HG03175 (cell line): ENCODE measurements around the gene HYLS1.
A peak's percentile ranks its signal among the peaks of the same experiment; 100 is the strongest.
"Not testable (repeated sequence)": the region's sequence is repeated elsewhere in the genome, so short reads cannot be mapped to it uniquely, and the experiment has no call there.

Experiments
- ATAC-seq: cut with Tn5 transposase; IDR thresholded peaks from one replicate; pipeline ENCODE4 v1.9.1; 2021; ENCODE audit warnings: mild to moderate bottlenecking, moderate library complexity; ENCODE audit not compliant: unreplicated experiment

The HYLS1 gene, protein sequence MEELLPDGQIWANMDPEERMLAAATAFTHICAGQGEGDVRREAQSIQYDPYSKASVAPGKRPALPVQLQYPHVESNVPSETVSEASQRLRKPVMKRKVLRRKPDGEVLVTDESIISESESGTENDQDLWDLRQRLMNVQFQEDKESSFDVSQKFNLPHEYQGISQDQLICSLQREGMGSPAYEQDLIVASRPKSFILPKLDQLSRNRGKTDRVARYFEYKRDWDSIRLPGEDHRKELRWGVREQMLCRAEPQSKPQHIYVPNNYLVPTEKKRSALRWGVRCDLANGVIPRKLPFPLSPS

DNA sequence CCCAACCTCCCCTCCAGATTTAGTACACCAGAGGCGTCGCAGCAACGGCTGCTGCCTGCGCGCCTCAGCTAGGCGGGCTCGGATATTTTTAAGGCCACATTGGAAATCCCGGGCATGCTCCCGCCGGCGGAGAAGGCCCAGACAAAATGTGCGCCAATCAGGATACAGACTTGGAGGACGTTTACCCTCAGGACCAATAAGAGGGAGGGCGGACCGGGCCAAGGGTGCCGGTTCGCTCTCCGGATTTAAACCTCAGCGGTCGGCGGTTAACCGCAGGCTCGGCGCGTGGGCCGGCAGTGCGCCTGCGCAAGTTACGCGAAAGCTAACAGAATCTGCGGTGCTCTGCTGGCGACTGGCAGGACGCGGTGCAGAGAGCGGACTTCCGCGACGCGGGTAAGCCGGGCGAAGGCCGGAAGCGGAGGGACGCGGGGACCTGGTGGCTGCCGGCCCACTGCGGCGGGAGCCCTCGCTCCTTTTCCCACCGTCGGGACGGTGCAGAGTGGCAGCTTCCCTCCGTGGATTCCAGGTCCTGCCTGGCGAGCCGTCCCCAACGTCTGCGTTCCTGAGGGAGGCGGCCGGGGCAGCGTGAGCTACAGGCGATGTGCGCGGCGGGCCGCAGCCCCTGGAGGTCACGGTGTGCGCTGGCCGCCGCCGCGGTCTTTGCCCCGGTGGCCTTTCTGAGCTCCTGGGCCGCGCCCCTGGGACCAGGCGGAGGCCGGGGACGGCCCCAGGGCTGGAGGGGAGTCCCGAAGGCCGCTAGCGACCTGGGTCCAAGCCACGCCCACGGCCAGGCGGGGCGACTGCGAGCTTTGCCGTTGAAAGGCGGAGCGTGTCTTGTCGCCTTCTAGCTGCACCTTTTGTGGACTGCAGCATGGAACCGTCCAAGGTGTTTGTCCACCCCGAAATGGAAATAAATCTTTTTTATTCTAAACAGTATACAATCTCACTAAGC, at the start of gene HYLS1:
Gene HYLS1 (plus strand): TSS at position 296 of the 952 bp plus-strand sequence. CDS start 11,701 bp downstream, outside the sequence.
- ATAC-seq = peak; percentile 85

DNA sequence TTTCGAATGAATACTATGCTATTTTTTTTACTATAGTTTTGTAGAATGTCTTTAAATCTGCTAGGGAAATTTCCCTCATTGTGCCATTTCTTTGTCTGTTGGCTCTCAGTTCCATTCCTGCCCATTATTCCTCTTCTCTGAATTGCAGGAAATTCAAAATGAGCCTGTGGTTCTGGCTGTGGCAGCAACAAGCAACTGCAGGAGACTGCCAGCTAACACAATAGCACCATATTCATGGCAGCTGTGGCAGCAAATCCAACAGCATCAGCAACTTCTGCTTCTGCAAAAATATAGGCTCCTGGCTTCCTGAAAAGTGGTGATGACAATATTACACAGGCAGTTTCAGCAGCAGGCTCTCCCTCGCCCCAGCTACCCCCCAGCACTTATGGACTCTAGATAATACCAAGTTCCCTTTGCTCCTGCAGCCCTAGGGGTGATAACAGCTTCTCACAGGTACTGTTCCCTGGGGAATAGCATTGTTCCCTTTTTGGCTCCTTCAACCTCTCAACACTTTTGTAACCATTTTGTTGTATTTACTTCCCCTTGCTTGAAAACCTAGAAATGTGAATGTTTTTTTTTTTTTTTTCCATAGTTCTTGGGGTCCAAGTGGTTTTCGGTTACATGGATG, 45.0 kb upstream of the HYLS1 start:
- no peak for ATAC-seq

DNA sequence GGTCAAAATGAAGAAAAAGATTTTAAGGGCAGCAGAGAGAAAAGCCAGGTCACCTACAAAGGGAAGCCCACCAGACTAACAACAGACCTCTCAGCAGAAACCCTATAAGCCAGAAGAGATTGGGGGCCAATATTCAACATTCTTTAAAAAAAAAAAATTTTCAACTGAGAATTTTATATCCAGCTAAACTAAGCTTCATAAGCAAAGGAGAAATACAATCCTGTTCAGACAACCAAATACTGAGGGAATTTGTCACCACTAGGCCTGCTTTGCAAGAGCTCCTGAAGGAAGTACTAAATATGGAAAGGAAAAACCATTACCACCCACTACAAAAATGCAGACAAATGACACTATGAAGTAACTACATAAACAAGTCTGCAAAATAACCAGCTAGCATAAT, 41.3 kb upstream of the HYLS1 start:
- ATAC-seq = no peak

DNA sequence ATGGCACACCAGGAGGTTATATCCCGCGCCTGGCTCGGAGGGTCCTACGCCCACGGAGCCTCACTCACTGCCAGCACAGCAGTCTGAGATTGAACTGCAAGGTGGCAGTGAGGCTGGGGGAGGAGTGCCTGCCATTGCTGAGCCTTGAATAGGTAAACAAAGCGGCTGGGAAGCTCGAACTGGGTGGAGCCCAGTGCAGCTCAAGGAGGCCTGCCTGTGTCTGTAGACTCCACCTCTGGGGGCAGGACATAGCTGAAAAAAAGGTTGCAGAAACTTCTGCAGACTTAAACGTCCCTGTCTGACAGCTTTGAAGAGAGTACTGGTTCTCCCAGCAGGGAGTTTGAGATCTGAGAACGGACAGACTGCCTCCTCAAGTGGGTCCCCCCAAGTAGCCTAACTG, 29.8 kb upstream of the HYLS1 start:
- ATAC-seq = not testable (repeated sequence)

DNA sequence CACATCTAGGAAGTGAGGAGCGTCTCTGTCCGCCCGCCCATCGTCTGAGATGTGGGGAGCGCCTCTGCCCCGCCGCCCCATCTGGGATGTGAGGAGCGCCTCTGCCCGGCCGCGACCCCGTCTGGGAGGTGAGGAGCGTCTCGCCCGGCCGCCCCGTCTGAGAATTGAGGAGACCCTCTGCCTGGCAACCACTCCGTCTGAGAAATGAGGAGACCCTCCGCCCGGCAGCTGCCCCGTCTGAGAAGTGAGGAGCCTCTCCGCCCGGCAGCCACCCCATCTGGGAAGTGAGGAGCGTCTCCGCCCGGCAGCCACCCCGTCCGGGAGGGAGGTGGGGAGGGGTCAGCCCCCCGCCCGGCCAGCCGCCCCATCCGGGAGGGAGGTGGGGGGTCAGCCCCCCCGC, 24.7 kb upstream of the HYLS1 start:
- not testable (repeated sequence) for ATAC-seq

DNA sequence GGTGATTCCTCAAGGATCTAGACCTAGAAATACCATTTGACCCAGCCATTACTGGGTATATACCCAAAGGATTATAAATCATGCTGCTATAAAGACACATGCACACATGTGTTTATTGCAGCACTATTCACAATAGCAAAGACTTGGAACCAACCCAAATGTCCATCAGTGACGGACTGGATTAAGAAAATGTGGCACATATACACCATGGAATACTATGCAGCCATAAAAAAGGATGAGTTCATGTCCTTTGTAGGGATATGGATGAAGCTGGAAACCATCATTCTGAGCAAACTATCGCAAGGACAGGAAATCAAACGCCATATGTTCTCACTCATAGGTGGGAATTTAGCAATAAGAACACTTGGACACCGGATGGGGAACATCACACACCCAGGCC, 22.1 kb upstream of the HYLS1 start:
- not testable (repeated sequence) for ATAC-seq

DNA sequence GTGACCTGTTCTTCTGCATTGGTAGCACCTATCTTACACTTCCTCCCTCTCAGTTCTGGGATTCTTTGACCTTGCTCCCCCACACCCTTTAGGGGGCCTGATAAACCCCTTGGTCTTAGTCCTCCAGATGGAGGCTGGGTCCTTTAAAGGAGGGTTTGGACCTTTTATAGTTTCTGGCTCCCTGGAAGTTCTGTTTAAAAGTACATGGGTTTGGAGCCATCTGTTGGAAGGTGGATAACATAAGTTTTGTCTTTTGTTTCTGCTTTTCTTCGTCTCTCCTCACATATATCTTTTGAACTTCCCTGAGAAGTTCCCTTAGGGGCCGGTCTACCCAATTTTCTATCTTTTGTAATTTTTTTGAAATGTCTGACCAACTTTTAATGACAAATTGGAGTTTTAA, 17.9 kb upstream of the HYLS1 start:
- ATAC-seq = no peak

DNA sequence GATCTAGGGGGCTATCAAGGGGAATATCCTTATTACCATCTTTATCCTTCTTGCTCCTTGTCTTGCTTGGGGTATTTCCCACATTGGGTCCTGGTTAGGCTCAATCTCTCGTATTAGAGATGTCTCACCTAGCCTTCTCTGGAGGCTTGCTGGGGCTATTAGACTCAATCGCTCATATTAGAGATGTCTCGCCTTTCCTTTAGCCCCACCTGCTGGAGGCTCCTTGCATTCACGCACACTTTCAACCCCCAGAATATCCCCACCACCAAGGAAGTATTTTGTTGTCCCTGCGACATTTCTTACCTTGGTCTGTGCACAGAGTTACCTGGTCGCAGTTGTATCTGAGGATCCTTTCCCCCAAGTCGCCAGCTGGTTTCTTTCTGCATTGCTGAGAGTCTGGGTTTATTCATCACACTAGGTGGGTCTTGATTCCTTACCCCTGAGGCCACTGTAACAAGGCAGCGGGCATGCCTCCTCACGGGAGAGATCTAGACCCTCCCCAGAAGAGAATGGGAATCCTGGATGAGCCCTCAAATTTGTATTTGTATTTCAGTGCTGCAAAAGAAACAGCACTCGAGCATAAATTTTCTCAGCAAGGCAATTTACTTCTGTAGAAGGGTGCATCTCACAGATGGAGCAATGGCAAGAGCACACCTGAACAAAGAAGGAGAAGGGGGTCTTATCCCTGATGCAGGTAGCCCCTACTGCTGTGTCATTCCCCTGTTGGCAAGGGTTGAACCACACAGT, 15.9 kb upstream of the HYLS1 start:
- ATAC-seq = no peak

DNA sequence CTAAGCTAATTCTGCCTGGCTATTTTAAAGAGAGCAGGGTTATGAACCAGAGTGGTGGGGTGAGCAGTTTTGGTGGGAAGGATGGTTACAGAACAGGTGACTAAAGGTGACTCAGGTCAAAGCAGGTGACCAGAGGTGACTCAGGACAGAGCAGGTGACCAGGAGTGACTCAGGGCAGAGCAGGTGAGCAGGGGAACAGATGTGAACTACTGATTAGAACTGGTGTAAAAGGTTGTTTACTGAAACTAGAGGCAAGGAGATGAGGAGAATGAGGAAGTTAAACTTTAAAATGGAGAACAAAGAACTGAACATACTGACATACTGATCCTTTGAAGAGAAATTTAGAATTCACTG, 15.4 kb upstream of the HYLS1 start:
- no peak for ATAC-seq

DNA sequence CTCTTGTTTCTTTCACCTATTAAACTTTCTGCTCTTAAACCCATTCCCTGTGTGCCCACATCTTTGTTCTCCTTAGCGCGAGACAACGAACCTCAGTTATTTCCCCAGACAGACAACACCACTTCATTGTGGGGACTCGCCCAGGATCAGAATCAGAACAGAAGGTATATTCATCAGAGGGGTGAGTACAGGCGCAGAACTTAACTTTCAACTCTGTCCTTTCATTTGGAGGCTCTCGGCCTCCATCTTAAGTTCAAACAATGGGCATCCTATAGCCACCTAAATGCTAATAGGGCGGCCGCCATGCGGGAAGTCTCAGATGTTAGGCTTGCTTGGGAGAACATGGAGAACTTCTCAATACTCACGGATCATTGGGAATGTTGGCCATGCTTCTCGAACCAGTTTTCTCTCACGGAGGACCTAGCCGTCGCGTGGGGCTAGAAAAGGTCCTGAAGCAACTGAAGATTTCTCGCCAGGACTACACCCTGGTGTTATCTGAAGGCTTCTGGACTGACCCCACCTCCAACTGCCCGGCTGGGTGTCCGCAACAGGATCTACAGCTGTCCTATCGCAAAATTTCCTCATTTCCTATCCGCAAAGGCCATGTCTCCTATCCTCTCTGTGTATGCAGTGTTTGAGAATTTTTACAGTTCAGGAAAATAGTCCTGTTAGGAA, 13.4 kb upstream of the HYLS1 start:
- ATAC-seq = no peak

DNA sequence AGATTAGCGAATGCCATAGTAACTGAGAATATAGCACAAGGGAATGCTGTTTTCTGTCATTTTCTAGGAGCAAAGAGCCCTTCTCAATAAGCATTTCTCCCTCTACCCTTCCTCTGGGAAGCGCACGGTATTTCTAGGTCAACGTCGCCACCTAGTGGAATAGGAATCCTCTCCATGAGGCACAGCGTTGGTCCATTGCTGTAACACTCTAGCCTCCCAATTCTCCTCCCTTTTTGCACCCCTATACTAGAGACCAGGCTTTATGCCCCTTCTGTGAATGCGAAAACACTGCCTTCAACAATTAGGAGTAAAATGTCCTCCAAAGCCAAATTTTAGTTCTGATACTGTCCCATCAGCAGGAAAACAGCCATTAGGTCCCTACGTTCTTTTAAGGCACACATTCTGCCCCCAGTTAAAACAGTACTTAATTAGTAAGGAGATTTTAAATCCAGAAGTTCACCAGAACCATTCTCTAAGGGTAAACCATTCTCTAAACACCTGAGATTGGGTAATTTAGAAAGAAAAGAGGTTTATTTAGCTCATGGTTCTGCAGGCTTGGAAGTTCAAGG, 12.8 kb upstream of the HYLS1 start:
- ATAC-seq = peak; percentile 71

DNA sequence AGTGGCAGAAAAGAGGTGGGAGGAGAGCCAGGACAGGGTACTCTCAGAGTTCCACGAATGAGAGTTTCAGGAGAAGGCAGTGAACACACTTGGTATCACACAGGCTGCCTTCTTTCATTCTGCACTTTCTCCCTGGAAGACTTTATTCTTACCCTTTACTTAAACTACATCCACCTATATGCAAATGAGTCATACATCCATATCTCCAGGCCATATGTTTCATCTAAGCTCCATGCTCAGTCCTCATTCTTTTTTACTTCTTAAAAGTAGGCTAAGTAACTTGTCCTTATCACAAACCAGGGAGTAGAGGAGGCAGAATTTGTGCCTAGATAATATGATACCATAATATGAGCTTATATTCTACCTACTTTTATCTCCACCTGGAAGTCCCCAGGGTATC, 6.2 kb upstream of the HYLS1 start:
- ATAC-seq = no peak

DNA sequence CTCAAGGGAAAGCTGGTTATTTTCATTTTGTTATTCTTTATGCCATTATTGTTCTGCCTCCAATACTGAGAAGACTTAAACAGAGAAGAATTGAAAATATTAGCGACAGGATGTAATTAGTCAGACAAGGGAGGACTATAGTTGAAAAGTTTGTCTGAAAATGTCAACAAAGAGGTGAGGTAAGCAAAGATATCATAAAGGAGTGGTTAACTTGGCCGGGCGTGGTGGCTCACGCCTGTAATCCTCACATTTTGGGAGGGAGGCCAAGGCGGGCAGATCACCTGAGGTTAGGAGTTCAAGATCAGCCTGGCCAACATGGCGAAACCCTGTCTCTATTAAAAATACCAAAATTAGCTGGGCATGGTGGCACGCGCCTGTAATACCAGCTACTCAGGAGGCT, 4.1 kb upstream of the HYLS1 start:
- no peak for ATAC-seq

DNA sequence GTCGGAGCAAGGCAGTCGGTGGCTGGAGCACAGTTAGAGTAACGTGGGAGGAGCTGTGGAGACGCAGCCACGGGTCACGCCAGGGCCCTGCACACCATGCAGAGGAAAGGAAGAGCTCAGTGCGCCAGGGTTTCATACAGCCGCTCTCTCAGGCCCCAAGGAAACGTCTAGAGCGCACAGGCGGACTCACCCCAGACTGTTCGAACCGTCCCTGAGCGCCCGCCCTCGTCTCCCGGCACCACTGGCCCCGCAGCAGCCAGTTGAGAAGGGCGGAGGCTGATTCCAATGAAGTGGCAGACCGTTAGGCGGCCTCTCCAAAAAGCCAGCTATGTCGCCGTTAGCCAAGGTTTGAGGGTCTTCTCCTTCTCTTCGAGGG, 483 bp upstream of the HYLS1 start:
- peak; percentile 40 for ATAC-seq

DNA sequence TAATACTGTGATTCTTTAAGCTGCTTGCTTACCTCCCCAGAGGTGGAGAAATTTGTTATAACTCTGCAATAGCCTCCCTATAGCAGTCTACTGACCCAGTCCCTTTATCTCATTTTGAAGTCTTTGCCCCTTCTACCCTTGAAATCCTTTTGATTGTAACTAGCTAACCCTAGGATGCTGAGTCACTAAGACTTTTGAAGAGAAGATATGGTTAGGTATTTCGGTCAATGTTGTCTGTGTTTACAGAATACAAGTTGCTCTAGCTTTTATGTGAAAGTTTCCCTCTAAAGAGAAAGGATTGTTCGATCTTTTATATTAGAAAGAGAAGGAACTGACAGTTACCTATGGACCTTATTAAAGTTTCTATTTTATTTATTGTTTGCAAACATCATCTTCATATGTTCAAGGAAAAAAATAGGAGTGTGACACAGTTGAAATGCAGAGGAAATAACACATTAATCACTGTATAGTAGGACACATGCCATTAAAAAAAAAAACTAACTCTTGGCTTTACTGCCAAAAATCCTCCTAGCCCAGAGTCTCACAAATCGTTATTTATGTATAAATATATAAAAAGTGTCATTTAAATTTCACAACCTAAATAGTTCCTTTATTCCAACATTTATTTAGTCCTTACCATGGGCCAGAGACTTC, 3.1 kb downstream of the HYLS1 start:
- no peak for ATAC-seq

DNA sequence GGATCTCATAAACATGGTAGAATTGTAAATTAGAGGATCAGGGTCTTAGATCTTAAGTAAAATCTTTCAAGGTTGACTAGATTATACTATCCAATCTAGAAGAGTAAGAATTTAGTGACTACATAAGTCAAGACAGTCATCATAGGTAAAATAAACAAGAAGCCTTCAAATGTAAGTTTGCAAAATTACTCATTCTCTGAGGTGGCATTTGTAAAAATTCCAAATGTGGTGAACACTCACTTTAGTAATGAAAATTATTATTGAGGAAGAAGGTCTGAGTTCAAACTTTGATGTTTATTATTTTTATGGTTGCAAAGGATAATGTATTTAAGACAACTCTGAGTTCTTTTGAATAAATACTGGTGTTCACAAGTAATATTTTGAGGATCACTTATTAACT, 4.6 kb downstream of the HYLS1 start:
- no peak for ATAC-seq

DNA sequence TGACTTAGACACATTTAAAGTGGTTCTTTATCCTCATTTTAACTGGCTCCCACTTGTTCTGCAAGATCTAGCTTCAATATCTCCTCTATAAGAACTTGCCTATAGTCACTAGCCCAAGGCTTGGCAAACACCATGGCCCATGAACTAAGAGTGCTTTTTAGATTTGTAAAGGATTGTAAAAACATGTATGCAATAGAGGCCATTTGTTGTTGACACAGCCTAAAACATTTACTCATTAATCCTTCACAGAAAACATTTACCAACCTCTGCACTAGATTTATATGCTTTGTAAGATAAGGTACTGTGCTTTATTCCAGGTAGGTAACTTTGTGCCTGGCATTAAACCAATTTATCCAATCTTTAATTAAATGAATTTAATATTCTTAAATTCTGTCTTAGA, 5.5 kb downstream of the HYLS1 start:
- no peak for ATAC-seq

DNA sequence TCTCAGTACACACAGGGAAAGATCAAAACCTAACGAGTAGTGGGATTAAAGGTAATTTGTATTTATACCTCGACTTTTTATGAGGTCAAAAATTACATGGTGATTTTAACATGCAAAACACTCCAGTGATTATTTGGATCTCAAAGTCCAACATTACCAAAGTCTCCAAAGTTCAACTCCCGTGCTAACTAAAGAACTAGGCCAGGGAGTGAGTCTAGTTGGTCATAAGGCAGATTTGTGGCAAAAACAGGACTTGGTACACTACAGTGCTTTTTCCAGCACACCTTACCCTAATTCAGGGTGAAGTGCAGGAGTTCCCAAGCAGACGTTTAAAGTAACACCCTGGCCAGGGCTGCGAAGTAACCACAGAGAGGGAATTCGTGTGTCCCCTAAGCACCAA, 14.4 kb downstream of the HYLS1 start:
- ATAC-seq = no peak

DNA sequence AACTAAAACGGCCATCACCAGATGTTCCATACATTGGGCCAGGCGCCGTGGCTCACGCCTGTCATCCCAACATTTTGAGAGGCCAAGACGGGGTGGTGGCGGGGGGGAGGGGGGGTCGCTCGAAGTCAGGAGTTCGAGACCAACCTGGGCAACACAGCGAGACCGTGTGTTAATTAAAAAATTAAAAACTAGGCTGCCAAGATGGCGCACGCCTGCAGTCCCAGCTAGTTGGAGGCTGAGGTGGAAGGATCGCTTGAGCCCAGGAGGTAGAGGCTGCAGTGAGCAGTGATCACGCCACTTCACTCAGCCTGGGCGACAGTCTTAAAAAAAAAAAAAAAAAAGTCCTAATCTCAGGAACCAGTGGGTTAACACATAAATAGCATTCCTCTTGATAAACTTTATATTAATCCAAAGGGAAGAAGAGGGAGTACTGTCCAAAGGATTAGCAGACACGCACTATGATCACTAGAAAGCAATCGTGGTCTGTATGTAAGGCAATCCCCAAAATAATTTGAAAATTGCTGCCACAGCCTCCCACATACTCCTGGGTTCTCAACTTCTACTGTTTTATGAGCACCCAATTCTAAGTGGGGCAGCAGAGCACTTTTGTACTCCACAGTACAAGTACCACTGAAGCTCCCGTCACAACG, 14.9 kb downstream of the HYLS1 start:
- ATAC-seq = peak; percentile 28
